Measurements from ENCODE around the gene TNP2. TPM values are rescaled to one million over a fixed set of nuclear protein-coding genes. Genes with fewer than 3 reads are reported as not detected.
A peak's percentile ranks its signal among the peaks of the same experiment; 100 is the strongest.
"Not testable (repeated sequence)": the region's sequence is repeated elsewhere in the genome, so short reads cannot be mapped to it uniquely, and the experiment has no call there.

TNP2 gene
- total and polyA plus RNA-seq, 2 experiments from 2014 or later, result not detected

- H3K4me3 ChIP-seq, result no peak overlapping the region
- no peak for TF ChIP-seq CTCF (IDR thresholded peaks at IDR 0.05; ENCODE audit: low read depth, low read length)
- H3K4me1 ChIP-seq (ENCODE audit: low read depth), result peaks cover 13% of the 10 kb centered on the region
- DNase-seq (ENCODE audit: low read depth in 1 of 2, low spot score in 1 of 2), result no peak
- no peaks in the 10 kb centered on the region for H3K27me3 ChIP-seq
- no peak overlapping the region for H3K27ac ChIP-seq
- no peaks in the 10 kb centered on the region for H3K9me3 ChIP-seq (ENCODE audit: low read depth)
- no peaks in the 10 kb centered on the region for H3K36me3 ChIP-seq
Observed at GRCh38 chr16:11292076-11292748, 23.1 kb upstream of the TNP2 start.

- peak in 1 of 2 donors; percentile 39 for DNase-seq (ENCODE audit: low read depth in 1 of 2, low spot score in 1 of 2)
- H3K27ac ChIP-seq, result no peak overlapping the region
- H3K9me3 ChIP-seq (ENCODE audit: low read depth), result no peaks in the 10 kb centered on the region
- H3K4me1 ChIP-seq (ENCODE audit: low read depth), result peaks cover 3% of the 10 kb centered on the region
- no peak overlapping the region for H3K4me3 ChIP-seq
- H3K36me3 ChIP-seq, result no peaks in the 10 kb centered on the region
- no peaks in the 10 kb centered on the region for H3K27me3 ChIP-seq
- TF ChIP-seq CTCF (IDR thresholded peaks at IDR 0.05; ENCODE audit: low read depth, low read length), result no peak
Observed at GRCh38 chr16:11291091-11291703, 22.1 kb upstream of the TNP2 start.

GRCh38 chr16:11290102-11290893, 21.2 kb upstream of the TNP2 start:
- DNase-seq (ENCODE audit: low read depth in 1 of 2, low spot score in 1 of 2), result no peak
- Histone ChIP-seq H3K36me3 (no peaks in the 10 kb centered on the region), H3K4me1 (ENCODE audit: low read depth) (no peaks in the 10 kb centered on the region), H3K9me3 (ENCODE audit: low read depth) (no peaks in the 10 kb centered on the region), H3K4me3 (no peak overlapping the region), H3K27me3 (no peaks in the 10 kb centered on the region), H3K27ac (no peak overlapping the region)
- no peak for TF ChIP-seq CTCF (IDR thresholded peaks at IDR 0.05; ENCODE audit: low read depth, low read length)

GRCh38 chr16:11289696-11290095, 20.6 kb upstream of the TNP2 start:
- not testable (repeated sequence) for H3K27me3 ChIP-seq; H3K4me3 ChIP-seq; H3K4me1 ChIP-seq (ENCODE audit: low read depth); DNase-seq (ENCODE audit: low read depth in 1 of 2, low spot score in 1 of 2); H3K9me3 ChIP-seq (ENCODE audit: low read depth); H3K27ac ChIP-seq; H3K36me3 ChIP-seq

GRCh38 chr16:11289202-11289601, 20.1 kb upstream of the TNP2 start:
- no peak overlapping the region for H3K27ac ChIP-seq
- H3K27me3 ChIP-seq, result no peaks in the 10 kb centered on the region
- TF ChIP-seq CTCF (IDR thresholded peaks at IDR 0.05; ENCODE audit: low read depth, low read length), result no peak
- H3K4me1 ChIP-seq (ENCODE audit: low read depth), result no peaks in the 10 kb centered on the region
- DNase-seq (ENCODE audit: low read depth in 1 of 2, low spot score in 1 of 2), result no peak
- no peaks in the 10 kb centered on the region for H3K9me3 ChIP-seq (ENCODE audit: low read depth)
- H3K36me3 ChIP-seq, result no peaks in the 10 kb centered on the region
- no peak overlapping the region for H3K4me3 ChIP-seq

GRCh38 chr16:11285842-11286241, 16.7 kb upstream of the TNP2 start:
- Histone ChIP-seq H3K27ac (no peak overlapping the region), H3K27me3 (no peaks in the 10 kb centered on the region), H3K36me3 (no peaks in the 10 kb centered on the region), H3K4me1 (ENCODE audit: low read depth) (no peaks in the 10 kb centered on the region), H3K4me3 (no peak overlapping the region), H3K9me3 (ENCODE audit: low read depth) (no peaks in the 10 kb centered on the region)
- no peak for TF ChIP-seq CTCF (IDR thresholded peaks at IDR 0.05; ENCODE audit: low read depth, low read length)
- no peak for DNase-seq (ENCODE audit: low read depth in 1 of 2, low spot score in 1 of 2)

All from cardiac muscle cell (in vitro differentiated cells and primary cell).